IMR-90 (cell line): Measurements from ENCODE around the gene HEATR1. TPM values are rescaled to one million over a fixed set of nuclear protein-coding genes. Genes with fewer than 3 reads are reported as not detected.

Experiments used
- ATAC-seq: fragments of 200-7000 bp; cut with Tn5 transposase; 2 replicates; pipeline ENCODE4 v1.9.1; 2020; ENCODE audit warnings: low read depth, mild to moderate bottlenecking, moderate library complexity
- BruUV-seq: library from RNA; stranded (reverse); fragments of 400-500 nt; replicated peaks from 2 replicates; lab custom pipeline; 2021; lab: Mats Ljungman, UMichigan
- CTCF ChIA-PET: fragments of 300-600 bp; formaldehyde crosslinking; extraction: SDS; loops from one replicate; lab custom pipeline; 2021; ENCODE audit warnings: antibody characterized with exemption; lab: Yijun Ruan, JAX
- POLR2A ChIA-PET: fragments of 300-600 bp; sonication (Branson Sonifier 250); formaldehyde crosslinking; loops from one replicate; lab custom pipeline; 2022; ENCODE audit warnings: antibody characterized with exemption; ENCODE audit not compliant: unreplicated experiment; lab: Charles Lee
- DNase-seq: peaks from one replicate; pipeline ENCODE4 v3.0.0; 2013
- H2AFZ ChIP-seq: replicated peaks from 2 replicates; pipeline ENCODE3; 2013; ENCODE audit warnings: low read length, mild to moderate bottlenecking; ENCODE audit not compliant: poor library complexity
- H2AK5ac ChIP-seq: 2 replicates; pipeline ENCODE4 v1.6.1; 2013; ENCODE audit warnings: low read depth, low read length, inconsistent platforms
- H2AK9ac ChIP-seq: replicated peaks from 2 replicates; pipeline ENCODE3; 2013; ENCODE audit warnings: mild to moderate bottlenecking, low read depth, low read length, moderate library complexity; ENCODE audit not compliant: poor library complexity
- H2BK120ac ChIP-seq: 2 replicates; pipeline ENCODE4 v1.6.1; 2013; ENCODE audit warnings: low read depth, low read length, inconsistent platforms
- H2BK15ac ChIP-seq: 3 replicates; pipeline ENCODE4 v1.6.1; 2013; ENCODE audit warnings: low read depth, low read length, inconsistent platforms
- H2BK20ac ChIP-seq: 2 replicates; pipeline ENCODE4 v1.6.1; 2013; ENCODE audit warnings: low read depth, mild to moderate bottlenecking, inconsistent platforms, low read length, moderate library complexity
- H2BK5ac ChIP-seq: 2 replicates; pipeline ENCODE4 v1.6.1; 2013; ENCODE audit warnings: mild to moderate bottlenecking, low read depth, low read length, inconsistent platforms; ENCODE audit not compliant: poor library complexity, severe bottlenecking
- H3K14ac ChIP-seq: replicated peaks from 2 replicates; pipeline ENCODE4 v1.6.1; 2013; ENCODE audit warnings: low read depth, low read length, inconsistent platforms
- H3K18ac ChIP-seq: 2 replicates; pipeline ENCODE4 v1.6.1; 2013; ENCODE audit warnings: low read depth, low read length, control low read depth
- H3K23ac ChIP-seq: 2 replicates; pipeline ENCODE4 v1.6.1; 2013; ENCODE audit warnings: low read depth, low read length, inconsistent platforms
- H3K27ac ChIP-seq: 2 replicates; pipeline ENCODE4 v1.5.1; 2013; ENCODE audit warnings: mild to moderate bottlenecking, control low read depth, low read length; ENCODE audit not compliant: insufficient read depth
- H3K27me3 ChIP-seq: 2 replicates; pipeline ENCODE4 v1.6.1; 2013; ENCODE audit warnings: low read length; ENCODE audit not compliant: control insufficient read depth, insufficient read depth
- H3K36me3 ChIP-seq: 2 replicates; pipeline ENCODE4 v1.6.1; 2013; ENCODE audit warnings: low read length, mixed read lengths; ENCODE audit not compliant: control insufficient read depth, insufficient read depth
- H3K4ac ChIP-seq: 2 replicates; pipeline ENCODE4 v1.6.1; 2013; ENCODE audit warnings: low read depth, low read length, inconsistent platforms
- H3K4me1 ChIP-seq: 2 replicates; pipeline ENCODE4 v1.6.1; 2013; ENCODE audit warnings: low read length, mixed read lengths; ENCODE audit not compliant: control insufficient read depth, insufficient read depth
- H3K4me2 ChIP-seq: 2 replicates; pipeline ENCODE4 v1.6.1; 2013; ENCODE audit warnings: low read depth, mild to moderate bottlenecking, control low read depth, low read length, moderate library complexity
- H3K4me3 ChIP-seq: 2 replicates; pipeline ENCODE4 v1.5.1; 2013; ENCODE audit warnings: low read depth, mild to moderate bottlenecking, control low read depth, low read length, moderate library complexity; ENCODE audit not compliant: insufficient read depth
- H3K56ac ChIP-seq: 2 replicates; pipeline ENCODE4 v1.6.1; 2013; ENCODE audit warnings: low read length, inconsistent platforms; ENCODE audit not compliant: insufficient read depth; ENCODE audit errors: extremely low read depth
- H3K79me1 ChIP-seq, 2 experiments: 2 replicates each; pipeline ENCODE4 v1.6.1; 2013; ENCODE audit warnings: low read length in 2 of 2, inconsistent platforms in 1 of 2, low read depth in 1 of 2
- H3K9ac ChIP-seq: 2 replicates; pipeline ENCODE4 v1.6.1; 2013; ENCODE audit warnings: low read depth, low read length, control low read depth
- H3K9me1 ChIP-seq: 2 replicates; pipeline ENCODE4 v1.6.1; 2013; ENCODE audit warnings: low read length, inconsistent platforms; ENCODE audit not compliant: insufficient read depth
- H3K9me3 ChIP-seq: 2 replicates; pipeline ENCODE4 v1.6.1; 2013; ENCODE audit warnings: low read length; ENCODE audit not compliant: control insufficient read depth, insufficient read depth
- H4K20me1 ChIP-seq: 2 replicates; pipeline ENCODE4 v1.6.1; 2013; ENCODE audit warnings: low read length, inconsistent platforms; ENCODE audit not compliant: insufficient read depth
- H4K5ac ChIP-seq: 2 replicates; pipeline ENCODE4 v1.6.1; 2013; ENCODE audit warnings: mild to moderate bottlenecking, low read depth, low read length, control low read depth
- H4K8ac ChIP-seq, 2 experiments: 2 replicates each; pipeline ENCODE4 v1.6.1; 2013; ENCODE audit warnings: low read depth in 2 of 2, low read length in 2 of 2, control low read depth in 1 of 2, inconsistent platforms in 1 of 2
- H4K91ac ChIP-seq: 2 replicates; pipeline ENCODE4 v1.6.1; 2013; ENCODE audit warnings: low read depth, low read length, inconsistent platforms; ENCODE audit not compliant: insufficient read depth
- CEBPB ChIP-seq: IDR thresholded peaks from 2 replicates; pipeline ENCODE4 v1.6.1; 2012; ENCODE audit warnings: low read depth, low read length, improper control_type of control experiment
- CHD1 ChIP-seq: IDR thresholded peaks from 2 replicates; pipeline ENCODE4 v1.6.1; 2012; ENCODE audit warnings: low read depth, low read length, improper control_type of control experiment
- MXI1 ChIP-seq: IDR thresholded peaks from 2 replicates; pipeline ENCODE4 v1.6.1; 2012; ENCODE audit warnings: low read depth, mild to moderate bottlenecking, low read length, moderate library complexity, borderline replicate concordance
- NFE2L2 ChIP-seq: fragments of 150-350 bp; IDR thresholded peaks from 2 replicates; pipeline ENCODE4 v1.6.1; 2016; ENCODE audit warnings: low read depth, mild to moderate bottlenecking, low read length
- RFX5 ChIP-seq: IDR thresholded peaks from 2 replicates; pipeline ENCODE4 v1.8.0; 2012; ENCODE audit warnings: low read depth, mild to moderate bottlenecking, low read length, moderate library complexity
- WGBS, 2 experiments: methylation state at CpG; one replicate each; pipeline versions ENCODE4 v1.1.5 to v1.1.7; 2013; ENCODE audit warnings: missing lambda C conversion rate in 2 of 2; ENCODE audit not compliant: insufficient read length in 1 of 2; ENCODE audit errors: extremely low coverage in 2 of 2; 5-methylcytosine and 5-hydroxymethylcytosine counted together
- dilution Hi-C: fragments of 300-500 bp; cut with HindIII; formaldehyde crosslinking; loops from one replicate; pipeline ENCODE4 v1.14.3; 2018; ENCODE audit warnings: low sequenced_read_pairs; ENCODE audit not compliant: unreplicated experiment
- in situ Hi-C: fragments of 300-500 bp; cut with MboI; formaldehyde crosslinking; loops from 3 replicates; pipeline ENCODE4 v1.14.3; 2019; ENCODE audit warnings: low sequenced_read_pairs, inconsistent platforms, mixed read lengths
- intact Hi-C: fragments of 100-400 bp; cut with micrococcal nuclease; formaldehyde crosslinking; loops from 2 replicates; pipeline ENCODE4 v1.10.0; 2022
- polyA plus RNA-seq, 3 experiments: library from polyadenylated mRNA; depleted of rRNA; stranded (reverse); fragments of >200 nt; gene quantifications; 2 replicates each; pipeline ENCODE4 v1.2.3, GENCODE V29; 2012; ENCODE audit warnings: low replicate concordance in 1 of 3
- total RNA-seq: library from RNA; depleted of rRNA; stranded (reverse); fragments of >200 nt; gene quantifications from 2 replicates; pipeline ENCODE4 v1.2.3, GENCODE V29; 2012
- TF ChIP-seq, protein P1 (sequence below): fragments of 150-350 bp; IDR thresholded peaks from 2 replicates; pipeline ENCODE4 v1.6.1; 2016; ENCODE audit warnings: low read depth, mild to moderate bottlenecking, low read length, moderate library complexity, borderline replicate concordance
- TF ChIP-seq, protein P2 (sequence below): conservative IDR thresholded peaks from 2 replicates; pipeline ENCODE4 v1.5.1; 2012; ENCODE audit warnings: mild to moderate bottlenecking, low read depth, low read length, improper control_type of control experiment

HEATR1 gene
- total and polyA plus RNA-seq, 2 of the 4 experiments (the other 2 are of a cell fraction), result 8.5 to 53.8 TPM

DNA sequence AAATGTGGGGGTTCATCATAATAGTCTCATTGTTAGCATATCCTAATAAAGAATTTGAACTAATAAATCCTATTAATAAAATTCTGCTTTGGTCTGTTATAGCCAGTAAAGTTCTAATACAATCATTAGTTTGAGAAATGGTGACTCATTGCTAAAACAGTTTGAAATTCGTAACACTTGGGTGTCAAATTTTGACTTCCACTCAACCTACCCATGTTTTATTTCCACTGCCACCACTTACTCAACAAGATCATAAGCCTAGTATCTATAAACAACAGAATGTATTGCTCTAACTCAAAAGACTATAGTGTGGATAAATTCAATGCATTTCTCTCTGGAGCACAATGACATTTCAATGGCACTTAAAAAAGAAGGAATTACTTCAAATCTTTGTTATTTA lies 51.4 kb downstream of the HEATR1 start:
- Histone ChIP-seq H3K18ac (no peak overlapping the region), H4K5ac (no peak overlapping the region), H2AK9ac (no peak overlapping the region), H3K56ac (no peak overlapping the region), H3K27me3 (no peaks in the 10 kb centered on the region), H3K4ac (no peak overlapping the region), H2BK5ac (no peak overlapping the region), H3K4me2 (no peak overlapping the region), H3K9me1 (no peaks in the 10 kb centered on the region), H2AFZ (no peak overlapping the region), H2BK120ac (no peak overlapping the region), H3K27ac (no peak overlapping the region), H2BK15ac (no peak overlapping the region), H4K8ac (no peak overlapping the region), H4K20me1 (no peaks in the 10 kb centered on the region), H3K9ac (no peak overlapping the region), H3K4me3 (no peak overlapping the region), H3K36me3 (peaks cover 50% of the 10 kb centered on the region), H3K9me3 (no peaks in the 10 kb centered on the region), H4K91ac (no peak overlapping the region), H2BK20ac (no peak overlapping the region), H2AK5ac (no peak overlapping the region), H3K23ac (no peak overlapping the region), H3K4me1 (peaks cover 2% of the 10 kb centered on the region), H3K14ac (no peak overlapping the region), H3K79me1 (peaks cover 0 to 3% of the 10 kb centered on the region in 2 experiments; a peak in 1 of 4 replicates)
- TF ChIP-seq MXI1, result no peak
- TF ChIP-seq, protein P1, sequence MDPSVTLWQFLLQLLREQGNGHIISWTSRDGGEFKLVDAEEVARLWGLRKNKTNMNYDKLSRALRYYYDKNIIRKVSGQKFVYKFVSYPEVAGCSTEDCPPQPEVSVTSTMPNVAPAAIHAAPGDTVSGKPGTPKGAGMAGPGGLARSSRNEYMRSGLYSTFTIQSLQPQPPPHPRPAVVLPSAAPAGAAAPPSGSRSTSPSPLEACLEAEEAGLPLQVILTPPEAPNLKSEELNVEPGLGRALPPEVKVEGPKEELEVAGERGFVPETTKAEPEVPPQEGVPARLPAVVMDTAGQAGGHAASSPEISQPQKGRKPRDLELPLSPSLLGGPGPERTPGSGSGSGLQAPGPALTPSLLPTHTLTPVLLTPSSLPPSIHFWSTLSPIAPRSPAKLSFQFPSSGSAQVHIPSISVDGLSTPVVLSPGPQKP, result no peak
- no peak for TF ChIP-seq CEBPB
- no peak for TF ChIP-seq RFX5
- no peak for TF ChIP-seq NFE2L2
- TF ChIP-seq, protein P2, sequence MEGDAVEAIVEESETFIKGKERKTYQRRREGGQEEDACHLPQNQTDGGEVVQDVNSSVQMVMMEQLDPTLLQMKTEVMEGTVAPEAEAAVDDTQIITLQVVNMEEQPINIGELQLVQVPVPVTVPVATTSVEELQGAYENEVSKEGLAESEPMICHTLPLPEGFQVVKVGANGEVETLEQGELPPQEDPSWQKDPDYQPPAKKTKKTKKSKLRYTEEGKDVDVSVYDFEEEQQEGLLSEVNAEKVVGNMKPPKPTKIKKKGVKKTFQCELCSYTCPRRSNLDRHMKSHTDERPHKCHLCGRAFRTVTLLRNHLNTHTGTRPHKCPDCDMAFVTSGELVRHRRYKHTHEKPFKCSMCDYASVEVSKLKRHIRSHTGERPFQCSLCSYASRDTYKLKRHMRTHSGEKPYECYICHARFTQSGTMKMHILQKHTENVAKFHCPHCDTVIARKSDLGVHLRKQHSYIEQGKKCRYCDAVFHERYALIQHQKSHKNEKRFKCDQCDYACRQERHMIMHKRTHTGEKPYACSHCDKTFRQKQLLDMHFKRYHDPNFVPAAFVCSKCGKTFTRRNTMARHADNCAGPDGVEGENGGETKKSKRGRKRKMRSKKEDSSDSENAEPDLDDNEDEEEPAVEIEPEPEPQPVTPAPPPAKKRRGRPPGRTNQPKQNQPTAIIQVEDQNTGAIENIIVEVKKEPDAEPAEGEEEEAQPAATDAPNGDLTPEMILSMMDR, result no peak
- TF ChIP-seq CHD1, result no peak
- intact Hi-C loops, result loop anchor here (5.0 kb wide), 1 partner anchor 34 kb away; no protein-coding TSS in a partner anchor
- CTCF ChIA-PET, result no interaction called here
- WGBS, 2 experiments, result no CpG with 5 or more reads among the region's 1 CpG
- in situ Hi-C loops, result no loop called here
- no TSS peak for BruUV-seq
- no peak for DNase-seq
- POLR2A ChIA-PET, result no interaction called here
- peak; percentile 35; the same call in 1 of the 2 replicates for ATAC-seq
- dilution Hi-C loops, result no loop called here
